GM23248 (cell line): ENCODE measurements around the gene EEF1AKMT4.

Experiments
- EZH2 ChIP-seq: fragments of 200-600 bp; sonication (generic); IDR thresholded peaks from 2 replicates; pipeline ENCODE4 v1.6.1; 2018; ENCODE audit warnings: antibody characterized with exemption, mild to moderate bottlenecking; ENCODE audit not compliant: insufficient read depth, poor library complexity, severe bottlenecking
- EZH2phosphoT487 ChIP-seq: fragments of 200-600 bp; sonication (generic); IDR thresholded peaks from 2 replicates; pipeline ENCODE4 v1.6.1; 2018; ENCODE audit warnings: antibody characterized with exemption, moderate library complexity, mild to moderate bottlenecking, low read depth; ENCODE audit not compliant: insufficient read depth

DNA sequence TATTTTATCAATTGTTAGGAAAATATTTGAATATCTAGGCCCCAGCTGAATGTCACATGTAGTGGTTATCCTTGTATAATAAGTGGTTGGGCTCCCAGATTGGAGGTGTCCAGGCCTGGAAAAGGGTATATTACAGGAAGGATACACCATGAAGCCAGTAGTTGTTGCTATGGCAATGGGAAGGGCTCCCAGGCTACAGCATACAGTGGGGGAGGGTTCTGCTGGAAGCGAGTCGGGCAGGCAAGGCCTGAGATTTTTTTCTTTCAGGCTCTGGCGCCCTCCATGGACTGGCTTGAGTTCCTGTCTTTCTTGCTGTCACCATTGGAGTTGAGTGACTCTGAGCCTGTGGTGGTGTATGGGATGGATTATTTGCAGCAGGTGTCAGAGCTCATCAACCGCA lies 35.2 kb downstream of the EEF1AKMT4 start:
- TF ChIP-seq EZH2 (no peak), EZH2phosphoT487 (no peak)
